Measurements from ENCODE around the gene CLECL1.

The CLECL1 gene

DNA sequence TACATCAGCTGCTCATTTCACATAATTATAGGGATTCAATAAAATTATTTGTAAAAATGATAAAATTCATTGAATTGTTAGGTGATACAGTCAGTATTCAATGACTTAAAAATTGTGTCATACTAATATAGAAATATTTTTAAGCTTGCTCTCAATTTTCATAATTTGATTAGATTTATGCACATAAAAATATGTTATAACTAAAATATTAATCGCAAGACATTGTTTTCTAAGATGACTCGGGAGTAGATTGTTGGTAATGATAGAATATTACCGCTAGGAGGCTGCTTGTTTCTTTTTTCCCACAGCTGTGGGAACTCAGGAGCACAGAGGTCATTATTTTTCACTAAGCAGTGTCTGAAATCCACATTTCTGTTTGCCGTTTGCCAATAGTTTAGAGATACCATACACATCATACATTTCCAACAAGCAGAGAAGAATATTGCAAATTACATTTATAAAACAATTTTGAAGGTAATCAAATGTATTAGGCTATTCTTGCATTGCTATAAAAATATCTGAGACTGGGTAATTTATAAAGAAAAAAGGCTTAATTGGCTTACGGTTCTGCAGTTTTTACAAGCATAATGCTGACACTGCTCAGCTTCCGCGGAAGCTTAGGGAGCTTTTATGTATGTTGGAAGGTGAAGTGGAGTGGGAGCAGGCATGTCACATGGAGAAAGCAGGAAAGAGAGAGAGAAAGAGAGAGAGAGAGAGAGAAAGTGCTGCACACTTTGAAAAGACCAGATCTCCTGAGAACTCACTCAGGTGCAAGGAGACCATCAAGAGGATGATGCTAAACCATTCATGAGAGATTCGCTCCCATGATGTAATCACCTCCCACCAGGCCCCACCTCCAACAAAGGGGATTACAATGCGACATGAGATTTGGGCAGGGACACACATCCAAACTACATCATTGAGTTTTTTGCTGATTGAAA lies 18.6 kb upstream of the CLECL1 start:
- TF ChIP-seq ZFX (IDR thresholded peaks at IDR 0.05) (no peak), CTCF (conservative IDR thresholded peaks at IDR 0.05) (peak; percentile 80)
- no peak overlapping the region for H3K27ac ChIP-seq

DNA sequence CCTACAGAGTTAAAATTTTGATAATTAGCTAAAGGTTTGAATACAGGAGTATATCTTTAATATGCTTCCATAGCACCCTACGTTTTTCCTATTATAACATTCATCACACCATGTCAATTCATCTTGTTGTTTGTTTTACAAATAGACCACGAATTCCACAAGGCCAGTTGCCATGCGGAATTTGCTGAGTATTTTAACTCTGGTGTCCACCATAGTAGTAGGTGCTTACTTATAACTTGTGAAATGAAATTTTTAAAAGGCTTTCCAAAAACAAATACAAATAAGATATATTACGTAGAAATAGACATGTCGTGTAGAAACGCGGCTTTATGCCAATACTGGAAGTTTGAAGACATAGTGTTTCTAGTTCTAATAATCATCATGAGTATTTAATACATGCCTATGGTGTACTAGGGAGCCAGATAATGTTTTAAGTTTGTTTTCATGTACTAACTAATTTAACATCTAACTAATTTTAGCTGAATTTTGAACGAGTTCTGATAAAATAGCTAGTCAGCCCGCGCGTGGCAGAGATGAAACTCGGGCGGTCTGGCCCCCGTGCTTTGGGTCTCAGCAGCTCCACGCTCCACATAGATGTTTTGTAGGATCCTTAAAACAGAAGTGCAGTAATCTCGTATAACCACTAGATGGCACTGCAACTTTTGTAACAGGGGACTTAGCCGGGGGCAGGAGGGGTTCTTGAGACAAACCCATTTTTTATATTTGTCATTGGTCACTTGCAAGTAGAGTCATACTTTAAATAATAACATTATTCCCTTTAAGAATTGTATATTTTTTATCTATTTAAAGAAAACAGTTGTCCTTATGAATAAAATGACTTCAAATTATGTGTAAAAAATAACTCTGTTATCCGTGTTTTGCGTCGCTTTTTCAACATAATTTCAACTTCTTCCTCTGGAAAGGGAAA lies 17.6 kb upstream of the CLECL1 start:
- no peak for TF ChIP-seq ZFX (IDR thresholded peaks at IDR 0.05)
- peak; percentile 91 for TF ChIP-seq CTCF (conservative IDR thresholded peaks at IDR 0.05)
- no peak overlapping the region for H3K27ac ChIP-seq

- TF ChIP-seq CTCF (conservative IDR thresholded peaks at IDR 0.05) (no peak), ZFX (IDR thresholded peaks at IDR 0.05) (no peak)
Measured at GRCh38 chr12:9749640-9750039, 16.7 kb upstream of the CLECL1 start.

DNA sequence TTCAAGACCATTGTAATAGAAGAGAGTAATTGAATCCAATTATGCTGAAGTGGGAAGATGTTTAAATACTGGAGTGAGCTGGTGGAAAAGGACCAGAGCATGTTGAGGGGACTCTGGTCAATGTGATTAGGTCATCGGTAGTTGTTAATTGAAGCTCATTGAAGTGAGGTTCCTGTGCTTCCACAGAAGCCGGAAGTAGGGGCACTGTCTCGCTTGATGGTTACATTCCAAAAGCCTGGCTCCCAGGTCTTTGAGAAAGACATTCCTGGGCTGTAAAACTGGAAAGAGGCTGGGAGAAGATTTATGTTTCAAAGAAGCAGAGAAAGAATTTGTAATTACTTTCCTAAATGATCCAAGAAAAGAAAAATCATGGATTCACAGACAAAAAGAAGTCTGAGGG lies 12.3 kb upstream of the CLECL1 start:
- TF ChIP-seq ZFX (IDR thresholded peaks at IDR 0.05) (no peak), CTCF (conservative IDR thresholded peaks at IDR 0.05) (no peak)
- H3K27ac ChIP-seq = no peak overlapping the region

More at GRCh38 chr12:9749640-9750039, 16.7 kb upstream of the CLECL1 start:
- no peak overlapping the region for H3K27ac ChIP-seq

DNA sequence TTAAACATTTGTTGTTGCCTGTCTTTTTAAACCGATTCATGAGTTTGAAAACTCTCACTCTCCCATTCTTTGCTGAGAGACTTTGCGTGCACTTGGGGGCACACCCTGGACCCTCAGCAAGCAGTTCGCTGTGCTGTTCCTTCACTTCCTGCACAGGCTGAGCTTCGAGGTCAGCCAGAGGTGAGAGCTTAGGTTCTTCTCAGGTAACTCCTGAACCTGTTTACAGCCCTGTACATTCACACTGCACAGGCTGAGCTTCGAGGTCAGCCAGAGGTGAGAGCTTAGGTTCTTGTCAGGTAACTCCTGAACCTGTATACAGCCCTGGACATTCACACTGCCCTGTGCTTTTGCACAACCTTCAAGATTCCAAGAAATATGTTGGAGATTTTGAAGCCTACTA lies 9.8 kb upstream of the CLECL1 start:
- no peak overlapping the region for H3K27ac ChIP-seq
- TF ChIP-seq CTCF (conservative IDR thresholded peaks at IDR 0.05) = no peak
- no peak for TF ChIP-seq ZFX (IDR thresholded peaks at IDR 0.05)

DNA sequence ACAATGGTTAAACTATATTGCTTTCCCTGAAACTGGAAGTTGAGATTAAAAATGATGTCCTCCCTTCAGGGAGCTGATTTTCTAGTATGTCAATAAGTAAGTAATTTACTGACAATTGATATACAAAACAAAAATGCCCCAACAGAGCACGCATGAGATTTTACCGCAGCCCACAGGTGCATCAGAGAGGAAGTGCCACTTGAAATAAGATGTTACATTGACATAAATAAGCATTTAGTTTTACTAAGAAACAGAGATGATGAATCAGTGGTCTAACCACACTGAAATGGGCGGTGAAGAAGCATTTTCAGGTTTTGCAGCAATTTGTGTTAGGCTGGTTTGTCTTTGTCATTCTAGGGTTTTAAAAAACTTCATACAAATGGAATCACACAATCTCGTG lies 8.8 kb upstream of the CLECL1 start:
- no peak for TF ChIP-seq CTCF (conservative IDR thresholded peaks at IDR 0.05)
- no peak for TF ChIP-seq ZFX (IDR thresholded peaks at IDR 0.05)
- H3K27ac ChIP-seq = no peak overlapping the region

All from C4-2B (cell line).